NCI-H128 (cell line): ENCODE results near the gene PPP1R9B.

ENCODE experiments used
- DNase-seq: peaks from one replicate; lab custom pipeline; 2025; ENCODE audit not compliant: unreplicated experiment; lab: John Stamatoyannopoulos, UW

PPP1R9B gene

DNA sequence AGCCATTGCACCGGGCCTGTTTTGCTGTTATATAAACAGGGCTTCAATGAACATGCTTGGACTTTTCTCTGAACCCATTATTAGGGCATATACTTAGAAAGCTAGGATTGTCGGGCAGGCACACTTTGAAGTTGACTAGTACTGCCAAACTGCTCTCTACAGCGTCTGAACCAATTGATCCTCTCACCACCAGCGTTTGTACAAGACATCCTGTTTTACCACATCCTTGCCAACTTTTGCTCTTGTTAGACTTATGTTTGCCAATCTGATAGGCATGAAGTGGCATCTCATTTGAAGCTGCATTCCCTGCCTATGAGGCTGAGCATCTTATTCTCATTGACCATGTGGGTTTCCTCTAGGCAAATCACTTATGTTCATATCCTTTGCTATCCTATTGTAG lies 7.4 kb upstream of the PPP1R9B start:
- DNase-seq = no peak

GRCh38 chr17:50155115-50155819 lies 4.8 kb upstream of the PPP1R9B start:
- no peak for DNase-seq

DNA sequence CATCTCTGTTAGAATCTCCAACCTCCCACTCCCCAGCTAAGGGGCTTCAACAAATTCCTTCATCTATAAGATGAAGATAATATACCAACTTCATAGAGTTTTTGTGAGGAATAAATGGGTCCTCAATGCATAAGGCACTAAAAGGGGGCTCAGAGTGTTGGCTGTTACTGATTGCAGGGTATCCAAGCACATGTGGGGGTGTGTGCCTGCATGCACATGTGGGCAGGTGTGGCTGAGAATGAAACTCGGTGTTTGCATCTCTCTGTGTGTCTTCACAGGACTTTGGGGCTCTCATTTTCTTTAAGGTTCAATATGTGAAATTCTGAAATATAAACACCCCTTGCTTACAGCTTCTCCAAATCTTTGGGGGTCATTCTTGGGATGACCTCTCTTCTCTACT lies 4.1 kb upstream of the PPP1R9B start:
- no peak for DNase-seq

DNA sequence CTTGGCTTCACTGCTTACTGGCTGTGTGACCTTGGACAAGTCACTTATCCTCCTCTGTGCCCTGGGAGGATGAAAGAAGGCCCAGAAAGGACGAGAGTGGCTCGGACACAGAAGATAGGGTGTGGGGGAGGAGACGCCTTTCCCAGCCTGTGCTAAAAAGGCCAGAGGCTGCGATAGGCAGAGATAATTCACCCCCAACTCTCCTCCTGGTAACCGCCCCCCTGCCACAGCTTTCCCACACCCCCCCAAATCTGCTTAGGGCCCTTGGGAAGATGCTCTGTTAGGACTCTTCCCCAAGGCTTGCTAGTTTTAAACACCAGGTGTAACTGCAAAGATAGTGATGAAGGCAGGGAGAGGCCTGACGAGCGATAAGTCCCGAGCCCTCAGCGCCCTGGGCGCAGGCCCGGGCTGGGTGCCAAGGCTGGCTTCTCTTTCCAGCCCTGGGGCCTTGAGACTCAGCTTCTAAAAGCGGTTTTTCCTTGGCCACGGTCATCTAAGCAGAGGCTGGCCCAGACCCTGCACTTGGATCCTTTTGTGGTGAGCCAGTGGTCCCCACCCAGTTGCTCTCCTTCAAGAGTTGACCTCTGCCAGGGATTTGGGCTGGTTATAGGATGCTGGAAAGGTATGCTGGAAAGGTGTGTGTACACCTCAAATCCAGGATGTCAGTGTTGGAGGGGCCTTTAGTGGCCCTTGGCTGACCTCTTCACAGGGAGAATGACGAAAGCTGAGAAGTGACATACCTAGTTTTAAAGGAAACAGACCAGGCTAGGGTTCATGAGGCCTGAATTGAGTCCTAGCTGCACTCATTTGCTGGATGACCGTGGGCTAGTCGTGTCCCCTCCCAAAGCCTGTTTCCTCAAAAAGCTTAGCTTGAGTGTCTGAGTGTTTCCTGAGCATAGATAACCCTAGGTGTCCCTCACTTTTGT lies 3.4 kb upstream of the PPP1R9B start:
- DNase-seq = no peak

- no peak for DNase-seq
Observed at GRCh38 chr17:50152736-50153135, 2.3 kb upstream of the PPP1R9B start.

GRCh38 chr17:50151937-50152547 lies 1.6 kb upstream of the PPP1R9B start:
- no peak for DNase-seq

GRCh38 chr17:50151041-50151936 lies 812 bp upstream of the PPP1R9B start:
- DNase-seq = peak; percentile 55

GRCh38 chr17:50149417-50150353 lies 792 bp downstream of the PPP1R9B start:
- DNase-seq = no peak

GRCh38 chr17:50149091-50149416 lies 1.4 kb downstream of the PPP1R9B start:
- DNase-seq = no peak

DNA sequence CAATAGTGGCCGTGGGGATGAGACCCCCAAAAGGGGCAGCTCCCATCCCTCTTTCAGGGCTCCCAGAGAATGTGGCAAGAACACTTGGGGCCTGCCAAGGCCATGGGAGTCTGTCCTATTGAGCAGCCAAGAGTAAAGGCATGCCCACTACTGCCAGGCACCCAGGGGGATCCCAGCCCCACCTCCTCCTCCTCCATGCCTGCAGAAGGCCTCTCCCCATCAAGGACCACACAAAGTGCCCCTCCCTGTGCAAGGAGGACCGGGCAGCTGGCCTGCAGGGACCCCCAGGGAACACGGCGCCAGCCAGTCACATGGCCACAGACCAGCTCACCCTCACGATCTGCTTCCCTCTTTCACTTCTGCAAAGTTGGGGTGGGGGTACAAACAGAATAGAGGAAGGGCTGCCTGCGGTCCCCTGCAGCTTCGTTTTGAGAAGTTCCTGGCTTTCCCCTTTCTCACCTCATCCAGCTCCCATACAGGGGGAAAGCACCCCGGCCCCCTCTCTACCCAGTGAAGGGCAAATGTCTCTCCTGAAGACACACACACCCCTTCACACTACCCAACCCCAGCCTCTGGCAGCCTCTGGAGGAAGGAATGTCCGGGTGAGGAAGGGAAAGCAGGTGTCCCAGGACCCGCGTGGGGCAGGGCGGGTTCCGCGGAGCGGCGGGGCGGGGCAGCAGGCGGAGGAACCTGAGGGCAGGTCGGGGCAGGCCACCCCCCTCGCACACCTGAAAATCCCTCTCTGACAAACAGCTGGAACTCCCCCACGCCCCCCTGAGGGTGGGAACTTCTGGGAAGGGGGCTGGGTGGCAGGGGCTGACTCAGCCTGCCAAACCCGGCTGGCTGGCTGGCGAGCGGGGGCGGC lies 2.0 kb downstream of the PPP1R9B start:
- DNase-seq = no peak

DNA sequence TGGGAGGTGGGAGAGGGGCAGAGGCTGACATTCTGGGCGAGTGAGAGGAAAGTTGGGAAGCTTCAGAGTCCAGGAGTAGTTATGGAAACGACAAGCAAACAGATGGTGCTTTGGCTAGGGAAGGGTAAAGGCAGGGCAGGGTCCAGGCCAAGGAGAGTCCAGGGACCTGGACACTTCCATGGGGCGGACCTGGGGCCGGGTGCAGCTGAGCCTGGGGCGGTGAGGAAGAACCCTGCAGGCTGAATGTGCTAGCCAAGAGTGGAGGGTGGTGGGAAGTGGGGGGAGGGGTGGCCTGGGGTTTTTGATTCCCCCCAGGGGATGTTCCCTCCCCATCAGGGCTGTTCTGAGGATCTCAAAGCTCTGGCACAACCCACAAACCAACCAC lies 2.6 kb downstream of the PPP1R9B start:
- no peak for DNase-seq

DNA sequence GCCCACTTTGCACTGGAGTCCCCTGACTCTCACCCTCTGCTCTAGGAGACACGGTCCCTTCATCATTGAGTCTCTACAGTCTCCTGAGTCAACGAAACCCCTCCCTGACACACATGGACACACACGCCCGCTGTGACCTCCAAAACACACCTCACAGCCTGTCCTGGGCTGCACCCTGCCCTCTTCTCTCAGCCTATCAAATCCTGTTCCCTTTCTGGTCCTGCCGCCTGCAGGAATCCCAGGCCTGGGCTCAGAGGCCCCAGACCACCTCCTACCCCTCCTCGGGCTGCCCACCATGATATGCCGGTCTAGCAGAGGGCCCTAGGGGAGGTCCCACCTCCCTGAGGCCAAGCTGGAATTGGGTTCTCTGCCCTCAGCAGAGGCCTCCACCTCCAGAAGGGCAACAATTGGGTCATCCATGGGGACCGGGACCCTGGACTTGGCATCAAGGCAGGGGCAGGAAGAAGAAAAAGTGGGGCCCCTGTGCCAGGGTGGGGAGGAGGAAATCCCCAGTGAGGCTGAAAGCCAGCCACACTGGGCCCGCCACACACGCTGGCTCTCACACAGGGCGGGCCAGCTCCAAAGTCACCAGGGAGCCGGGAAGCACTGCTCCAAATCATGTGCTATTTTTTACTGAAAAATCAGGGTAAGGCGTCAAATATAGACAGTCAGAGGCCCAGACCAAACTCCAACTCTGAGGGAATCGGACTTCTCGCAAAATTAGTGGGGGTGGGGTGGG lies 3.4 kb downstream of the PPP1R9B start:
- DNase-seq = no peak

DNA sequence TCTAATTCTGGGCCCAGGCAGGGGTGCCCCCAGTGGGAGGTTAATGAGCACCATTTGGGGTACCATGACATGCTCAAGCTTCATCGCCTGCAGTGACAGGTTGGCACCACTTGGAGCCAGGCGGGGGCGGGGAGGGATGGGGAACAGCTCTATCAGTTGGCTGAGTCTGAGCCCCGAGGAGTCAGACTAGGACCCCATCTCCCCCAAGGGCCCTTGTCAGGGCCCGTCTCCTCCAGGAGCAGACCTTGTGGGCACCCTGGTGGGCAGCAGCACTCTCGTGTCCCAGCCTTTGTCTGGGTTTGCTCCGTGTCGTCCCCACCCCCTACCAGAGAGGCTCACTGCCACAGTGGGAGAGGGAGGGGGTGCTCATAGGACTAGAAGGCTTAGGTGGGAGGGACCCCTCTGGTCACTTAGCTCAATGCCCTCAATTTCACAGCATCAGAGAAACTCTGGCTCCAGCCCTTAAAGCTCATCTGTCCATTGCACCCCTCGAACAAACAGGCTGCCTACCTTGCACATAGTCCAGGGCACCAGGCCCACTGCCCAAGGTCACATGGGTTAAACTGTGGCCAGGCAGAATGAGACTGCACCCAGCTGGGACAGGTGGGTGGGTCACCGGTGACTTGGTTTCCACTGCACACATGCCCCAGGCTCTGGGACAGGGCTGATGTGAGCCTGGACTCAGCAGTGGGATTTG lies 4.1 kb downstream of the PPP1R9B start:
- no peak for DNase-seq

- no peak for DNase-seq
Observed at GRCh38 chr17:50145532-50146229, 4.8 kb downstream of the PPP1R9B start.

DNA sequence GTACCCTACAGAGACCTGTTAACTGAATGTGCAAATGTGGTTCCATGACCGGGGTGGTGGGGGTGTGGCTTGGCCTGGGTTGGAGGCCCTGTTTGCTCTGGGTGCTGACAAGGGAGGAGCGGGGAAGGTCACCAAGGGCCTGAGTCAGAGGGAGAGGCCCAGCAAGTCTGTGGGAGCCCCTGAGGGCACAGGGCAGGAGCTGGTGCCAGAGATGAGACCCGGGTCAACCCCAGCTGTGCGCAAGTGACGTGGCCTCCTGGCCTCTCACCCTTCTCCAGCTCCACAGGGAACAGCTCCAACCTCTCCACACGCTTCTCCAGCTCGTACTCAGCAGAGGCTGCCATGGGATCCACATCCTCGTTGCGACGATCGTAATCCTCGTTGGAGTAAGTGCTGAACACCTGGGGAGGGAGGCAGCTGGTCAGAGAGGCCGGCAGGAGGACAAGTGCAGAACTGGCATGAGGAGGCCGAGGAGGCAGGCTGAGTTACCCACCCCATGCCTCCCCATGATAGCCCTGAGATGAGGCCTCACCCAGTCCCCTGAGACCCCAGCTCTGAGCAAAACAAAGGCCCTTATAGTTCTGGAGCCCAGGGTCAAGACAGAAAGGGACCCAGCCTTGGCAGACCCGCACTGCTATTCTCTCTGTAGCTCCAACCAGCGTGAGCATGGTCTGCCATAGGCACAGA lies 5.5 kb downstream of the PPP1R9B start:
- no peak for DNase-seq

- DNase-seq = no peak
Observed at GRCh38 chr17:50144355-50144754, 6.1 kb downstream of the PPP1R9B start.
